Keratinocyte (primary cell): Measurements from ENCODE around the gene NUMB. TPM values are rescaled to one million over a fixed set of nuclear protein-coding genes. Genes with fewer than 3 reads are reported as not detected.

ENCODE experiments used
- DNase-seq: peaks from one replicate; pipeline ENCODE4 v3.0.0-alpha.2; 2011; ENCODE audit warnings: low read depth, missing footprints, low spot score
- FAIRE-seq: peaks from 2 replicates; lab custom pipeline; 2011; peaks lifted over from hg19 to GRCh38; lab: Jason Lieb, UNC
- H2AFZ ChIP-seq: 2 replicates; pipeline ENCODE4 v1.6.0; 2012; ENCODE audit warnings: low read length, control low read depth, inconsistent platforms; ENCODE audit not compliant: control insufficient read depth
- H3K27ac ChIP-seq: 2 replicates; pipeline ENCODE4 v1.5.1; 2011; ENCODE audit warnings: low read length; ENCODE audit not compliant: control insufficient read depth, insufficient read depth
- H3K27me3 ChIP-seq: 3 replicates; pipeline ENCODE4 v1.6.0; 2011; ENCODE audit warnings: low read length; ENCODE audit not compliant: control insufficient read depth, insufficient read depth; ENCODE audit errors: extremely low read depth
- H3K36me3 ChIP-seq, 2 experiments: 2 replicates in 1 of 2; 3 replicates in 1 of 2; pipeline ENCODE4 v1.5.1; 2011; ENCODE audit warnings: low read length in 2 of 2, mild to moderate bottlenecking in 1 of 2; ENCODE audit not compliant: control insufficient read depth in 2 of 2, insufficient read depth in 2 of 2; ENCODE audit errors: extremely low read depth in 1 of 2
- H3K4me1 ChIP-seq: 3 replicates; pipeline ENCODE4 v1.5.1; 2011; ENCODE audit warnings: low read length; ENCODE audit not compliant: control insufficient read depth, insufficient read depth; ENCODE audit errors: extremely low read depth
- H3K4me2 ChIP-seq: 3 replicates; pipeline ENCODE4 v1.6.0; 2011; ENCODE audit warnings: low read depth, low read length; ENCODE audit not compliant: control insufficient read depth, insufficient read depth; ENCODE audit errors: extremely low read depth
- H3K4me3 ChIP-seq, 3 experiments: fragments of 200-600 bp in 1 of 3; sonication (generic) in 1 of 3; 2 replicates in 2 of 3; 3 replicates in 1 of 3; pipeline ENCODE4 v1.5.1; 2011 to 2016; ENCODE audit warnings: low read length in 3 of 3, mild to moderate bottlenecking in 3 of 3, control low read depth in 2 of 3, inconsistent platforms in 1 of 3, low read depth in 1 of 3, mixed read lengths in 1 of 3, mixed run types in 1 of 3, moderate library complexity in 1 of 3; ENCODE audit not compliant: control insufficient read depth in 2 of 3, insufficient read depth in 2 of 3; ENCODE audit errors: extremely low read depth in 1 of 3
- H3K79me2 ChIP-seq: 2 replicates; pipeline ENCODE4 v1.6.0; 2012; ENCODE audit warnings: low read length; ENCODE audit not compliant: control insufficient read depth, insufficient read depth
- H3K9ac ChIP-seq: 3 replicates; pipeline ENCODE4 v1.6.0; 2011; ENCODE audit warnings: low read length; ENCODE audit not compliant: control insufficient read depth, insufficient read depth; ENCODE audit errors: extremely low read depth
- H3K9me1 ChIP-seq: 3 replicates; pipeline ENCODE4 v1.6.0; 2011; ENCODE audit warnings: low read length; ENCODE audit not compliant: control insufficient read depth, insufficient read depth; ENCODE audit errors: extremely low read depth
- H3K9me3 ChIP-seq: 2 replicates; pipeline ENCODE4 v1.5.1; 2012; ENCODE audit warnings: low read depth, low read length; ENCODE audit not compliant: control insufficient read depth
- H4K20me1 ChIP-seq: 3 replicates; pipeline ENCODE4 v1.6.0; 2011; ENCODE audit warnings: low read length; ENCODE audit not compliant: control insufficient read depth, insufficient read depth; ENCODE audit errors: extremely low read depth
- EZH2 ChIP-seq: IDR thresholded peaks from one replicate; pipeline ENCODE4 v1.6.1; 2012; ENCODE audit warnings: inconsistent platforms, mild to moderate bottlenecking, low read length, moderate library complexity
- dilution Hi-C: fragments of 300-500 bp; cut with MboI; formaldehyde crosslinking; loops from one replicate; pipeline ENCODE4 v1.7.0; 2020; ENCODE audit warnings: low sequenced_read_pairs; ENCODE audit not compliant: extremely low pct_ligation_motif_present
- polyA plus RNA-seq, 5 experiments: library from polyadenylated mRNA; depleted of rRNA in 3 of 5; stranded (reverse) in 3 of 5; stranded (forward) in 1 of 5; unstranded in 1 of 5; fragments of >200 nt; gene quantifications; 1 replicate in 1 of 5; 2 replicates in 3 of 5; 3 replicates in 1 of 5; pipeline versions ENCODE4 v1.2.1 to v1.2.3, GENCODE V29; 2011 to 2012; ENCODE audit warnings: missing spikeins in 2 of 5, low read depth in 1 of 5, low replicate concordance in 1 of 5
- TF ChIP-seq, protein P1 (sequence below), 3 experiments: IDR thresholded peaks in 1 of 3; conservative IDR thresholded peaks in 1 of 3; optimal IDR thresholded peaks in 1 of 3; 2 replicates in 2 of 3; 3 replicates in 1 of 3; pipeline versions ENCODE3 to v1.5.1; 2011; ENCODE audit warnings: low read length in 3 of 3, mild to moderate bottlenecking in 3 of 3, moderate library complexity in 2 of 3, control low read depth in 1 of 3, inconsistent platforms in 1 of 3; ENCODE audit not compliant: insufficient read depth in 2 of 3; ENCODE audit errors: extremely low read depth in 1 of 3

The NUMB gene
- polyA plus RNA-seq, 1 donor (not counting 4 experiments of a cell fraction or from before 2014, with no cell fraction given), result 110 TPM

DNA sequence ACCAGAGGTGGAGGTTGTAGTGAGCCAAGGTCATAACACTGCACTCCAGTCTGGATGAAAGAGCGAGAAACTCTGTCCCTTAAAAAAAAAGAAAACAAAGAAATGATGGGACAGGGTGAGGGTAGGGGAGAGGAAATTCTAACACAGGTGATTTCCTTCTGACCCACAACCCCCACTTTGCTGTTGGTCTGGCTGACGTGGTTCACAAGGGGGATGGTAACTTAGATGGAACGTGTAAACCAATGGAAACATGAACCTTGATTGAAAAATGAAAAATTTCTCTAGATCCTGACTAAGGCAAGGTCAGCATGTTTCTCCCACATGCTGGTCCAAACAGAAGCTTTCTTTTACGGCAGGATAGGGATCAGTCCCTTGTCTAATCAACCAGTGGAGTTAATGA, 16.6 kb upstream of the NUMB start:
- Histone ChIP-seq H3K9me3 (no peaks in the 10 kb centered on the region), H3K27me3 (no peaks in the 10 kb centered on the region), H3K9ac (no peak overlapping the region), H3K79me2 (no peaks in the 10 kb centered on the region), H4K20me1 (no peaks in the 10 kb centered on the region), H3K36me3 (no peaks in the 10 kb centered on the region), H3K9me1 (no peaks in the 10 kb centered on the region), H3K27ac (no peak overlapping the region), H3K4me3 (no peak overlapping the region), H3K4me1 (peaks cover 17% of the 10 kb centered on the region), H2AFZ (no peak overlapping the region), H3K4me2 (no peak overlapping the region)
- dilution Hi-C loops, result no loop called here
- TF ChIP-seq, protein P1, sequence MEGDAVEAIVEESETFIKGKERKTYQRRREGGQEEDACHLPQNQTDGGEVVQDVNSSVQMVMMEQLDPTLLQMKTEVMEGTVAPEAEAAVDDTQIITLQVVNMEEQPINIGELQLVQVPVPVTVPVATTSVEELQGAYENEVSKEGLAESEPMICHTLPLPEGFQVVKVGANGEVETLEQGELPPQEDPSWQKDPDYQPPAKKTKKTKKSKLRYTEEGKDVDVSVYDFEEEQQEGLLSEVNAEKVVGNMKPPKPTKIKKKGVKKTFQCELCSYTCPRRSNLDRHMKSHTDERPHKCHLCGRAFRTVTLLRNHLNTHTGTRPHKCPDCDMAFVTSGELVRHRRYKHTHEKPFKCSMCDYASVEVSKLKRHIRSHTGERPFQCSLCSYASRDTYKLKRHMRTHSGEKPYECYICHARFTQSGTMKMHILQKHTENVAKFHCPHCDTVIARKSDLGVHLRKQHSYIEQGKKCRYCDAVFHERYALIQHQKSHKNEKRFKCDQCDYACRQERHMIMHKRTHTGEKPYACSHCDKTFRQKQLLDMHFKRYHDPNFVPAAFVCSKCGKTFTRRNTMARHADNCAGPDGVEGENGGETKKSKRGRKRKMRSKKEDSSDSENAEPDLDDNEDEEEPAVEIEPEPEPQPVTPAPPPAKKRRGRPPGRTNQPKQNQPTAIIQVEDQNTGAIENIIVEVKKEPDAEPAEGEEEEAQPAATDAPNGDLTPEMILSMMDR (optimal IDR thresholded peaks at IDR 0.05 in 1 of 3, IDR thresholded peaks at IDR 0.05 in 1 of 3, conservative IDR thresholded peaks at IDR 0.05 in 1 of 3; ENCODE audit: extremely low read depth in 1 of 3, insufficient read depth in 2 of 3, low read length in 3 of 3), result no peak
- TF ChIP-seq EZH2, result no peak
- no peak for DNase-seq
- no peak for FAIRE-seq

DNA sequence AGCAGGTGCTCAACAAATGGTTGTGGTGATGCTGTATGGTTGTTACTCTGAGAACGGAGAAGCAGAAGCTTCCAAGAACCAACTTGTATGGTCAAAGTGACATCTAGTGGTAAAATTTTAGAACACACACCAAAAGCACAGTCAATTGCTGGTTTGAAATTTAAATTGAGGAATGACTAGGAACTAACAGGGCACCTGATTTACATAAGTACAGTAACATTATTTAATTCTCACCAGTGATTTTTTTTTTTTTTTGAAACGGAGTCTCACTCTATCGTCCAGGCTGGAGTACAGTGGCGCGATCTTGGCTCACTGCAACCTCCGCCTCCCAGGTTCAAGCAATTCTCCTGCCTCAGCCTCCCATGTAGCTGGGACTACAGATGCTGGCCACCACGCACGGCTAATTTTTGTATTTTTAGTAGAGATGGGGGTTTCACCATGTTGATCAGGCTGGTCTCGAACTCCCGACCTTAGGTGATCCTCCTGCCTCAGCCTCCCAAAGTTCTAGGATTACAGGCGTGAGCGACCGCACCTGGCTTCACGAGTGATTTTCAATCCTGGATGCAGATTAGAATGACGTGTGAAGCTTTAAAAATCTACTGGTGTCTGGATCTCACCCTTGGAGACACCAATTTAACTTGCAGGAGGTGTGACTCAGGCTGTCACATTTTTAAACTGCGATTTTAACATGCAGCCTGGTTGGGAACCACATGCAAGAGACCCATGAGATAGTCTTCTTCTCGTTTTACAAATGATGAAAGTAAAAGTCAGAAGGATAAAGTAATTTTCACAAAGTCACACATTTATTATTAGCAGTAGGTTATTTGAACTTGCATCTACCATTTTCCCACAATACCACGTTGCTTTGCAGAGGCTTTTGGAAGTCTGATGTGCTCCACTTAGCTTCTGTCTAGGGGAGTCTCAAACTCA, 14.1 kb upstream of the NUMB start:
- Histone ChIP-seq H4K20me1 (no peaks in the 10 kb centered on the region), H3K4me1 (peaks cover 5% of the 10 kb centered on the region), H3K4me3 (no peak overlapping the region), H3K79me2 (no peaks in the 10 kb centered on the region), H3K27me3 (no peaks in the 10 kb centered on the region), H2AFZ (no peak overlapping the region), H3K4me2 (no peak overlapping the region), H3K27ac (no peak overlapping the region), H3K9me1 (no peaks in the 10 kb centered on the region), H3K9me3 (no peaks in the 10 kb centered on the region), H3K36me3 (no peaks in the 10 kb centered on the region), H3K9ac (no peak overlapping the region)
- peak; percentile 54 for DNase-seq
- dilution Hi-C loops, result no loop called here
- FAIRE-seq, result peak; percentile 48
- no peak for TF ChIP-seq EZH2
- TF ChIP-seq, protein P1 (optimal IDR thresholded peaks at IDR 0.05 in 1 of 3, IDR thresholded peaks at IDR 0.05 in 1 of 3, conservative IDR thresholded peaks at IDR 0.05 in 1 of 3; ENCODE audit: extremely low read depth in 1 of 3, insufficient read depth in 2 of 3, low read length in 3 of 3), result peak; percentile 30 to 68 (median 54)
